Measurements from ENCODE around the gene SHROOM1. TPM values are rescaled to one million over a fixed set of nuclear protein-coding genes. Genes with fewer than 3 reads are reported as not detected.

Gene SHROOM1
- total and polyA plus RNA-seq, 9 of the 15 experiments (the other 6 are each of a cell fraction or from before 2014, with no cell fraction given), result 0.44 to 26.5 (median 11.9) TPM

DNA sequence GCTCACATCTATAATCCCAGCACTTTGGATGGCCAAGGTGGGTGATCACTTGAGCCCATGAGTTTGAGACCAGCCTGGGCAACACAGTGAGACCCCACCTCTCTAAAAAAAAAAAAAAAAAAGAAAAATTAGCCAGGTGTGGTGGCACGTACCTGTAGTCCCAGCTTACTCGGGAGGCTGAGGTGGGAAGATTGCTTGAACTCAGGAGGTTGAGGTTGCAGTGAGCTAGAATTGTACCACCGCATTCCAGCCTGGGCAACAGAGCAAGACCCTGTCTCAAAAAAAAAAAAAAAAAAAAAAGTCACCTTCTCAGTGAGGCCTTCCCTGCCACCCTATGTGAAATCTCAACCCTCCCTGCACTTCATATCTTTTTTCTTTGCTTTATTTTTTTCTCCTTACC is 39.4 kb downstream of the SHROOM1 start:
- no peak overlapping the region for H3K9ac ChIP-seq (ENCODE audit: insufficient read depth in 1 of 2, low read depth in 2 of 2, low read length in 2 of 2)
- no peak for DNase-seq (ENCODE audit: extremely low read depth in 1 of 4, low spot score in 3 of 4)
- no peak for FAIRE-seq
- intact Hi-C loops (cut with micrococcal nuclease), result no loop called here
- in situ Hi-C loops (cut with MboI), result no loop called here
- BruUV-seq (replicated peaks), result no TSS peak
- H2AFZ ChIP-seq (ENCODE audit: low read depth, low read length), result no peak overlapping the region
- ChIA-PET POLR2A (interaction anchor here (0.8 to 1.5 kb wide), 3 partner anchors 10 to 26 kb away, joined by 3 to 5 read pairs (median 5); no protein-coding TSS in a partner anchor), CTCF (ENCODE audit: low intra/inter-chr PET ratio) (no interaction called here)
- no peak for ATAC-seq
- no peaks in the 10 kb centered on the region for H3K9me1 ChIP-seq (ENCODE audit: control insufficient read depth, insufficient read depth, low read length)
- 95% methylated on average over 3 of the region's 3 CpGs for WGBS (ENCODE audit: insufficient coverage, low coverage, missing lambda C conversion rate)
- no peaks in the 10 kb centered on the region for H3K9me3 ChIP-seq (replicated peaks; ENCODE audit: control insufficient read depth, insufficient read depth, low read depth, low read length)
- H3K27ac ChIP-seq (ENCODE audit: extremely low read depth, low read depth, low read length), result no peak overlapping the region
- H3K36me3 ChIP-seq (ENCODE audit: control insufficient read depth, insufficient read depth, low read length), result no peaks in the 10 kb centered on the region
- no peaks in the 10 kb centered on the region for H4K20me1 ChIP-seq (replicated peaks; ENCODE audit: control insufficient read depth, insufficient read depth, low read length)
- H3K79me2 ChIP-seq (ENCODE audit: control insufficient read depth, insufficient read depth, low read length), result no peaks in the 10 kb centered on the region
- H3K4me2 ChIP-seq (ENCODE audit: insufficient read depth, low read length), result no peak overlapping the region
- H3K4me3 ChIP-seq, result no peak overlapping the region
- H3K27me3 ChIP-seq (ENCODE audit: control insufficient read depth in 2 of 2, insufficient read depth in 2 of 2, low read length in 2 of 2), result no peaks in the 10 kb centered on the region
- peaks cover 38 to 57% of the 10 kb centered on the region in 2 experiments for H3K4me1 ChIP-seq (replicated peaks in 1 of 2; ENCODE audit: control insufficient read depth in 2 of 2, insufficient read depth in 2 of 2, low read length in 2 of 2)
- TF ChIP-seq DNMT1 (IDR thresholded peaks at IDR 0.05), result no peak
- TF ChIP-seq SMARCA5 (IDR thresholded peaks at IDR 0.05), result no peak
- TF ChIP-seq NELFE (IDR thresholded peaks at IDR 0.05; ENCODE audit: insufficient read depth, insufficient read length), result no peak
- TF ChIP-seq ZNF12 (CRISPR knock-in tag; IDR thresholded peaks at IDR 0.05), result no peak
- TF ChIP-seq, protein P1, sequence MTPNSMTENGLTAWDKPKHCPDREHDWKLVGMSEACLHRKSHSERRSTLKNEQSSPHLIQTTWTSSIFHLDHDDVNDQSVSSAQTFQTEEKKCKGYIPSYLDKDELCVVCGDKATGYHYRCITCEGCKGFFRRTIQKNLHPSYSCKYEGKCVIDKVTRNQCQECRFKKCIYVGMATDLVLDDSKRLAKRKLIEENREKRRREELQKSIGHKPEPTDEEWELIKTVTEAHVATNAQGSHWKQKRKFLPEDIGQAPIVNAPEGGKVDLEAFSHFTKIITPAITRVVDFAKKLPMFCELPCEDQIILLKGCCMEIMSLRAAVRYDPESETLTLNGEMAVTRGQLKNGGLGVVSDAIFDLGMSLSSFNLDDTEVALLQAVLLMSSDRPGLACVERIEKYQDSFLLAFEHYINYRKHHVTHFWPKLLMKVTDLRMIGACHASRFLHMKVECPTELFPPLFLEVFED (CRISPR knock-in tag; conservative IDR thresholded peaks at IDR 0.05), result no peak
- no peak for TF ChIP-seq ZNF592 (IDR thresholded peaks at IDR 0.05)
- TF ChIP-seq ZNF121 (CRISPR knock-in tag; conservative IDR thresholded peaks at IDR 0.05), result peak; percentile 98
- no peak for TF ChIP-seq FOS (IDR thresholded peaks at IDR 0.05; ENCODE audit: extremely low read depth, insufficient read length)
- no peak for TF ChIP-seq CBX5 (IDR thresholded peaks at IDR 0.05; ENCODE audit: borderline replicate concordance, low read depth)
- TF ChIP-seq NKRF (IDR thresholded peaks at IDR 0.05; ENCODE audit: borderline replicate concordance), result no peak
- TF ChIP-seq HNRNPK (IDR thresholded peaks at IDR 0.05; ENCODE audit: low read depth, low read length, poor library complexity, severe bottlenecking), result no peak
- TF ChIP-seq PML (IDR thresholded peaks at IDR 0.05; ENCODE audit: low read length), result no peak

All from K562 (cell line).